Measurements from ENCODE around the gene LRP2BP. TPM values are rescaled to one million over a fixed set of nuclear protein-coding genes. Genes with fewer than 3 reads are reported as not detected.

The LRP2BP gene
- total and polyA plus RNA-seq, 2 experiments from 2014 or later: 0.23 to 0.89 TPM

- Histone ChIP-seq H4K20me1 (ENCODE audit: insufficient read depth, poor library complexity, severe bottlenecking) (no peaks in the 10 kb centered on the region), H3K27ac (no peak overlapping the region), H3K4me2 (no peak overlapping the region), H2AFZ (no peak overlapping the region), H3K79me2 (peaks cover 34% of the 10 kb centered on the region), H3K9me2 (replicated peaks; ENCODE audit: insufficient read depth) (no peaks in the 10 kb centered on the region), H3K4me1 (ENCODE audit: insufficient read depth) (peaks cover 8% of the 10 kb centered on the region), H3K4me3 (no peak overlapping the region), H3K36me3 (replicated peaks; ENCODE audit: insufficient read depth, low read depth) (no peaks in the 10 kb centered on the region), H3K27me3 (no peaks in the 10 kb centered on the region), H3K9me3 (ENCODE audit: low read depth) (no peaks in the 10 kb centered on the region)
- TF ChIP-seq EZH2phosphoT487 (IDR thresholded peaks at IDR 0.05; ENCODE audit: low read depth, severe bottlenecking, unreplicated experiment) (no peak), EZH2 (IDR thresholded peaks at IDR 0.05; ENCODE audit: borderline replicate concordance) (no peak), CTCF (IDR thresholded peaks at IDR 0.05; ENCODE audit: poor library complexity) (no peak)
- no peak for DNase-seq (ENCODE audit: low spot score)
- 78% methylated on average over 2 of the region's 2 CpGs for WGBS (ENCODE audit: low lambda C conversion rate, missing lambda C conversion rate)
These were observed 25.8 kb upstream of the LRP2BP start for GRCh38 chr4:185421366-185422124.

- Histone ChIP-seq H3K9me3 (ENCODE audit: low read depth) (no peaks in the 10 kb centered on the region), H3K36me3 (replicated peaks; ENCODE audit: insufficient read depth, low read depth) (no peaks in the 10 kb centered on the region)
These were observed 21.2 kb upstream of the LRP2BP start for GRCh38 chr4:185416955-185417354.

GRCh38 chr4:185412412-185412811, 16.7 kb upstream of the LRP2BP start:
- WGBS (ENCODE audit: low lambda C conversion rate, missing lambda C conversion rate): 97% methylated on average over 5 of the region's 5 CpGs
- no peak for DNase-seq (ENCODE audit: low spot score)

More at GRCh38 chr4:185416955-185417354, 21.2 kb upstream of the LRP2BP start:
- Histone ChIP-seq H3K4me2 (no peak overlapping the region), H3K4me3 (no peak overlapping the region), H4K20me1 (ENCODE audit: insufficient read depth, poor library complexity, severe bottlenecking) (no peaks in the 10 kb centered on the region), H3K9me2 (replicated peaks; ENCODE audit: insufficient read depth) (no peaks in the 10 kb centered on the region), H3K4me1 (ENCODE audit: insufficient read depth) (no peaks in the 10 kb centered on the region), H3K79me2 (peaks cover 6% of the 10 kb centered on the region), H3K27ac (no peak overlapping the region), H3K27me3 (no peaks in the 10 kb centered on the region), H2AFZ (no peak overlapping the region)
- TF ChIP-seq CTCF (IDR thresholded peaks at IDR 0.05; ENCODE audit: poor library complexity) (no peak), EZH2 (IDR thresholded peaks at IDR 0.05; ENCODE audit: borderline replicate concordance) (no peak)
- DNase-seq (ENCODE audit: low spot score): no peak

More at GRCh38 chr4:185412412-185412811, 16.7 kb upstream of the LRP2BP start:
- no peaks in the 10 kb centered on the region for H3K27me3 ChIP-seq
- no peak for TF ChIP-seq EZH2 (IDR thresholded peaks at IDR 0.05; ENCODE audit: borderline replicate concordance)
- no peak for TF ChIP-seq EZH2phosphoT487 (IDR thresholded peaks at IDR 0.05; ENCODE audit: low read depth, severe bottlenecking, unreplicated experiment)
- no peak for TF ChIP-seq CTCF (IDR thresholded peaks at IDR 0.05; ENCODE audit: poor library complexity)
- H2AFZ ChIP-seq: no peak overlapping the region
- H3K4me2 ChIP-seq: no peak overlapping the region
- H4K20me1 ChIP-seq (ENCODE audit: insufficient read depth, poor library complexity, severe bottlenecking): no peaks in the 10 kb centered on the region
- no peak overlapping the region for H3K27ac ChIP-seq
- H3K4me1 ChIP-seq (ENCODE audit: insufficient read depth): no peaks in the 10 kb centered on the region
- no peak overlapping the region for H3K4me3 ChIP-seq
- H3K9me2 ChIP-seq (replicated peaks; ENCODE audit: insufficient read depth): no peaks in the 10 kb centered on the region
- no peaks in the 10 kb centered on the region for H3K9me3 ChIP-seq (ENCODE audit: low read depth)
- no peaks in the 10 kb centered on the region for H3K36me3 ChIP-seq (replicated peaks; ENCODE audit: insufficient read depth, low read depth)
- no peaks in the 10 kb centered on the region for H3K79me2 ChIP-seq
